Keratinocyte (primary cell): ENCODE data around the gene FGGY. TPM values are rescaled to one million over a fixed set of nuclear protein-coding genes. Genes with fewer than 3 reads are reported as not detected.

ENCODE experiments used
- DNase-seq: peaks from one replicate; pipeline ENCODE4 v3.0.0-alpha.2; 2011; ENCODE audit warnings: low read depth, missing footprints, low spot score
- FAIRE-seq: peaks from 2 replicates; lab custom pipeline; 2011; peaks lifted over from hg19 to GRCh38; lab: Jason Lieb, UNC
- H2AFZ ChIP-seq: 2 replicates; pipeline ENCODE4 v1.6.0; 2012; ENCODE audit warnings: low read length, control low read depth, inconsistent platforms; ENCODE audit not compliant: control insufficient read depth
- H3K27ac ChIP-seq: 2 replicates; pipeline ENCODE4 v1.5.1; 2011; ENCODE audit warnings: low read length; ENCODE audit not compliant: control insufficient read depth, insufficient read depth
- H3K27me3 ChIP-seq: 3 replicates; pipeline ENCODE4 v1.6.0; 2011; ENCODE audit warnings: low read length; ENCODE audit not compliant: control insufficient read depth, insufficient read depth; ENCODE audit errors: extremely low read depth
- H3K36me3 ChIP-seq, 2 experiments: 2 replicates in 1 of 2; 3 replicates in 1 of 2; pipeline ENCODE4 v1.5.1; 2011; ENCODE audit warnings: low read length in 2 of 2, mild to moderate bottlenecking in 1 of 2; ENCODE audit not compliant: control insufficient read depth in 2 of 2, insufficient read depth in 2 of 2; ENCODE audit errors: extremely low read depth in 1 of 2
- H3K4me1 ChIP-seq: 3 replicates; pipeline ENCODE4 v1.5.1; 2011; ENCODE audit warnings: low read length; ENCODE audit not compliant: control insufficient read depth, insufficient read depth; ENCODE audit errors: extremely low read depth
- H3K4me2 ChIP-seq: 3 replicates; pipeline ENCODE4 v1.6.0; 2011; ENCODE audit warnings: low read depth, low read length; ENCODE audit not compliant: control insufficient read depth, insufficient read depth; ENCODE audit errors: extremely low read depth
- H3K4me3 ChIP-seq, 3 experiments: fragments of 200-600 bp in 1 of 3; sonication (generic) in 1 of 3; 2 replicates in 2 of 3; 3 replicates in 1 of 3; pipeline ENCODE4 v1.5.1; 2011 to 2016; ENCODE audit warnings: low read length in 3 of 3, mild to moderate bottlenecking in 3 of 3, control low read depth in 2 of 3, inconsistent platforms in 1 of 3, low read depth in 1 of 3, mixed read lengths in 1 of 3, mixed run types in 1 of 3, moderate library complexity in 1 of 3; ENCODE audit not compliant: control insufficient read depth in 2 of 3, insufficient read depth in 2 of 3; ENCODE audit errors: extremely low read depth in 1 of 3
- H3K79me2 ChIP-seq: 2 replicates; pipeline ENCODE4 v1.6.0; 2012; ENCODE audit warnings: low read length; ENCODE audit not compliant: control insufficient read depth, insufficient read depth
- H3K9ac ChIP-seq: 3 replicates; pipeline ENCODE4 v1.6.0; 2011; ENCODE audit warnings: low read length; ENCODE audit not compliant: control insufficient read depth, insufficient read depth; ENCODE audit errors: extremely low read depth
- H3K9me1 ChIP-seq: 3 replicates; pipeline ENCODE4 v1.6.0; 2011; ENCODE audit warnings: low read length; ENCODE audit not compliant: control insufficient read depth, insufficient read depth; ENCODE audit errors: extremely low read depth
- H3K9me3 ChIP-seq: 2 replicates; pipeline ENCODE4 v1.5.1; 2012; ENCODE audit warnings: low read depth, low read length; ENCODE audit not compliant: control insufficient read depth
- H4K20me1 ChIP-seq: 3 replicates; pipeline ENCODE4 v1.6.0; 2011; ENCODE audit warnings: low read length; ENCODE audit not compliant: control insufficient read depth, insufficient read depth; ENCODE audit errors: extremely low read depth
- EZH2 ChIP-seq: IDR thresholded peaks from one replicate; pipeline ENCODE4 v1.6.1; 2012; ENCODE audit warnings: inconsistent platforms, mild to moderate bottlenecking, low read length, moderate library complexity
- dilution Hi-C: fragments of 300-500 bp; cut with MboI; formaldehyde crosslinking; loops from one replicate; pipeline ENCODE4 v1.7.0; 2020; ENCODE audit warnings: low sequenced_read_pairs; ENCODE audit not compliant: extremely low pct_ligation_motif_present
- polyA plus RNA-seq, 5 experiments: library from polyadenylated mRNA; depleted of rRNA in 3 of 5; stranded (reverse) in 3 of 5; stranded (forward) in 1 of 5; unstranded in 1 of 5; fragments of >200 nt; gene quantifications; 1 replicate in 1 of 5; 2 replicates in 3 of 5; 3 replicates in 1 of 5; pipeline versions ENCODE4 v1.2.1 to v1.2.3, GENCODE V29; 2011 to 2012; ENCODE audit warnings: missing spikeins in 2 of 5, low read depth in 1 of 5, low replicate concordance in 1 of 5
- TF ChIP-seq, protein P1 (sequence below), 3 experiments: IDR thresholded peaks in 1 of 3; conservative IDR thresholded peaks in 1 of 3; optimal IDR thresholded peaks in 1 of 3; 2 replicates in 2 of 3; 3 replicates in 1 of 3; pipeline versions ENCODE3 to v1.5.1; 2011; ENCODE audit warnings: low read length in 3 of 3, mild to moderate bottlenecking in 3 of 3, moderate library complexity in 2 of 3, control low read depth in 1 of 3, inconsistent platforms in 1 of 3; ENCODE audit not compliant: insufficient read depth in 2 of 3; ENCODE audit errors: extremely low read depth in 1 of 3

FGGY gene
- polyA plus RNA-seq, 1 donor (not counting 4 experiments of a cell fraction or from before 2014, with no cell fraction given), result 16.6 TPM

DNA sequence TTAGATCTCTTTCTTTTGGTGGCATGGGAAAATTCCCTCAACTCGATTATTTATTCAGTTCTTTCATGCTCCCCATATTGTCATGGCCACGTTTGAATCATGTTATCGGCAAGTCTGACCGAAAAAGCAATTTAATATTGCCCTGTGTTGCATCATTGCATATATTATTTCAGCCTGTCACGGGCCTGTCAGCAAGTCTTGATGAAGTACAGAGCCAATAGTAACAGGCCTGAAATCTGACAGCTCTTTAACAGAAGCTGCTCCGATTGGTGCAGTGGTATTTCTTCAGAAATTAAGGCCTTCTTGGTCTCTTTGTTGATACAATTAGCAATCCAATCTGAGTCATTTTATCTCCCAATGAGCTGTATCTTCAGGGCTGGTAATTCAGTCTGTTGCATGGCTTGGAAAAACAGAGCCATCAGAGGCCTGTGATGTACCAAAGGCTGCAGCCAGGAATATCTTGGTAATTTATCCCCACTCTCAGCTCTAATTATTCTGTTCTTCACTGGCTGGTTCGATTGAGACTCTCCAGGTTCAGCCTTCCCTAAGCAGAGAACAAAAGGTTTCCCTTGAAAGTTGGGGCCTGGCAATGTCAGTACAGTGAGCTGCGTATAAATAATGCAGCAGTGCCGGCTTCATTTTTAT, 149.5 kb downstream of the FGGY start:
- dilution Hi-C loops, result no loop called here

DNA sequence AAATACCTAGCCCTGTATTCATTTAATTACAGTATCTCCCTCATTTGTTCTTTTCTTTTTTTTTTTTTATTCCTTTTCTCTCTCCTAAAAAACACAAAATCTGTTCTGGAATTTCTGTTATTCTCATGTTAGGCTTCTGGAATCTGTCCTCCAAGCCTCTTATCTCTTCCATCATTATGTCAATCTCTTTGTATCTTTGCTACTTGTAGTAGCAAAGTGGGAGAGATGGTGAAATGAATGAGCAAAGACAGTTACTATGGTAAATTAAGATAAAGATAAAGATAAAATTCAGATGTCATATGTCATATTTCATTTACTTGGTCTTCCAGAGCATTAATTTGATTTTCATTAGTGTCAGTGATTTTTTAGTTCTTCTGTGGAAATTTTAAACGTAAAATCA, 155.1 kb downstream of the FGGY start:
- TF ChIP-seq EZH2, result no peak
- TF ChIP-seq, protein P1, sequence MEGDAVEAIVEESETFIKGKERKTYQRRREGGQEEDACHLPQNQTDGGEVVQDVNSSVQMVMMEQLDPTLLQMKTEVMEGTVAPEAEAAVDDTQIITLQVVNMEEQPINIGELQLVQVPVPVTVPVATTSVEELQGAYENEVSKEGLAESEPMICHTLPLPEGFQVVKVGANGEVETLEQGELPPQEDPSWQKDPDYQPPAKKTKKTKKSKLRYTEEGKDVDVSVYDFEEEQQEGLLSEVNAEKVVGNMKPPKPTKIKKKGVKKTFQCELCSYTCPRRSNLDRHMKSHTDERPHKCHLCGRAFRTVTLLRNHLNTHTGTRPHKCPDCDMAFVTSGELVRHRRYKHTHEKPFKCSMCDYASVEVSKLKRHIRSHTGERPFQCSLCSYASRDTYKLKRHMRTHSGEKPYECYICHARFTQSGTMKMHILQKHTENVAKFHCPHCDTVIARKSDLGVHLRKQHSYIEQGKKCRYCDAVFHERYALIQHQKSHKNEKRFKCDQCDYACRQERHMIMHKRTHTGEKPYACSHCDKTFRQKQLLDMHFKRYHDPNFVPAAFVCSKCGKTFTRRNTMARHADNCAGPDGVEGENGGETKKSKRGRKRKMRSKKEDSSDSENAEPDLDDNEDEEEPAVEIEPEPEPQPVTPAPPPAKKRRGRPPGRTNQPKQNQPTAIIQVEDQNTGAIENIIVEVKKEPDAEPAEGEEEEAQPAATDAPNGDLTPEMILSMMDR (optimal IDR thresholded peaks at IDR 0.05 in 1 of 3, IDR thresholded peaks at IDR 0.05 in 1 of 3, conservative IDR thresholded peaks at IDR 0.05 in 1 of 3; ENCODE audit: extremely low read depth in 1 of 3, insufficient read depth in 2 of 3, low read length in 3 of 3), result no peak
- Histone ChIP-seq H3K4me2 (no peak overlapping the region), H3K79me2 (no peaks in the 10 kb centered on the region), H2AFZ (no peak overlapping the region), H3K36me3 (no peaks in the 10 kb centered on the region), H3K27ac (no peak overlapping the region), H4K20me1 (no peaks in the 10 kb centered on the region), H3K9me3 (no peaks in the 10 kb centered on the region), H3K27me3 (no peaks in the 10 kb centered on the region), H3K4me1 (peaks cover 20% of the 10 kb centered on the region), H3K4me3 (no peak overlapping the region), H3K9ac (no peak overlapping the region), H3K9me1 (no peaks in the 10 kb centered on the region)
- dilution Hi-C loops, result no loop called here
- no peak for DNase-seq
- no peak for FAIRE-seq

More for the DNA sequence above, 149.5 kb downstream of the FGGY start:
- Histone ChIP-seq H3K27ac (peak overlapping the region; percentile 77), H3K4me2 (no peak overlapping the region), H3K9me3 (no peaks in the 10 kb centered on the region), H3K9ac (peak overlapping the region; percentile 16), H3K27me3 (no peaks in the 10 kb centered on the region), H2AFZ (no peak overlapping the region), H3K36me3 (no peaks in the 10 kb centered on the region), H3K4me3 (no peak overlapping the region), H3K79me2 (no peaks in the 10 kb centered on the region), H3K9me1 (no peaks in the 10 kb centered on the region), H4K20me1 (no peaks in the 10 kb centered on the region), H3K4me1 (peaks cover 31% of the 10 kb centered on the region)
- FAIRE-seq (peak; percentile 65), DNase-seq (no peak)
- TF ChIP-seq, protein P1 (optimal IDR thresholded peaks at IDR 0.05 in 1 of 3, IDR thresholded peaks at IDR 0.05 in 1 of 3, conservative IDR thresholded peaks at IDR 0.05 in 1 of 3; ENCODE audit: extremely low read depth in 1 of 3, insufficient read depth in 2 of 3, low read length in 3 of 3), result no peak
- no peak for TF ChIP-seq EZH2
